ENCODE measurements around the gene NOS1.
"Not testable (repeated sequence)": the region's sequence is repeated elsewhere in the genome, so short reads cannot be mapped to it uniquely, and the experiment has no call there.

Gene NOS1

GRCh38 chr12:117243488-117243887 is 117.9 kb downstream of the NOS1 start:
- no peak for DNase-seq

DNA sequence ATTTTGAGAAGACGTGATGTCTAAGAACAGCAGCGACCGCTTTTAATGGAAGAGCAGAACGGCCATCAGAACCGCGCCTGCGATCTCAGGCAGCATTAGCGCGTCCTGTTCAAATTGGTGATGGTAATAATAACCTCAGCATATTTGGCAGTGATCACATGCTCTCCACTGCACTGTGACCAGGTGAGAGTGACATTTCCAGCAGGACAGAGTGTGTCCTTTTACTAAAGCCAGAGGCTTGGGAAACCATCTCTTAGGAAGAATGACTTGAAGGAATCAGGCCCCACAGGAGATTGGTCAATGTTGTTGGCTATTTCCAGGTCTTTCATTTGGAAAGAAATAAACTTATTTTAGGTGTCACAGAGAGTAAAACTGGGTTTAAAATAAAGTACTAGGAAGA is 119.7 kb downstream of the NOS1 start:
- no peak for DNase-seq

DNA sequence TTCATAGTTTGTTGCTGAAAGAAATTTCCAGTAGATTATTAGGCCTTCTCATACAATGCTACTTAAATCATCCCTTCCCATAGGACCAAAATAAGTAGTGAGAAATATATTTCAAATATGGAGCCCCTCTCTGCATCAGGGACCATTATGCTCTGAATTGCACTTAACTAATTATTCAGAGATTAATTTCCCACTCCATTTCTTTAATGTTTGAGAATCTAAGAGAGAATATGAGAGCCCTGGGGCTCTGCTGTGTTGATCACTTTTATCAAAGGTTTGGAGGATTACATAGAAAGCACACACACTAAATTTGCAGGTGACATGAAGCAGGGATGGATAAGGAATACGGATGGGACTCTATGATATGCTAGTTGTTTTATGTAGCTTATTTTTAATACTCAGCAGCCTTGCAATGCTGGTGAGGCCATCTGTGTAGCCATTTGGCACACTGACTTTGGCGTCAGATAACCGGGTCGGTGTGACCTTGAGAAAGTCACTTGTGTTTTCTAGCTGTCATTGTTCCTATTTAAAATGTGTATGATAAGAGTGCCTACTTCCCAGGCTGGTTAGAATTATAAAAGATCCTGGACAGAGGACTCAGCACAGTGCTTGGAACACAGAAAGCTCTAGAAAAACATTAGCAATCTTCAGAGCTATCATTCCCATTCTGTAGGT is 121.2 kb downstream of the NOS1 start:
- no peak for DNase-seq

- peak; percentile 48 for DNase-seq
Measured at GRCh38 chr12:117236456-117237001, 124.9 kb downstream of the NOS1 start.

- DNase-seq: no peak
Measured at GRCh38 chr12:117235261-117235660, 126.2 kb downstream of the NOS1 start.

DNA sequence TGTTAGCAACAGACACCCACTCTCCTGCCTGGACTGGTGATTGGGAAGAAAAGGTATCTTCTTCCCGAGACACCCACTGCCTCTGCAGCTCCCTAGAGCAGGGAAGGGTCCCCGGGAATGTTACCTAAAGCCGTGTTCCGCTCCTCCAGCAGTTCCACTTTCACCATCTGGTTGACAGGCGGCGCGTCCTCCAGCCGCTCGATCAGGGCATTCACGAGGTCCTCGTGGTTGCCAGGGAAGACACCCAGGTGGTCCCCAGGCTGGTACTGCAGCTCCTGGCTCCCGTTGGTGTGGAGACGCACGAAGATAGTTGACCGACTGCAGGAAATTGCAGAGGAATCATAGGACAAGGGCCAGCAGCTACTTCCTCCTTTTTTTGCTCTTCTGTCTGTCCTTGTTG is 127.0 kb downstream of the NOS1 start:
- DNase-seq: no peak

DNA sequence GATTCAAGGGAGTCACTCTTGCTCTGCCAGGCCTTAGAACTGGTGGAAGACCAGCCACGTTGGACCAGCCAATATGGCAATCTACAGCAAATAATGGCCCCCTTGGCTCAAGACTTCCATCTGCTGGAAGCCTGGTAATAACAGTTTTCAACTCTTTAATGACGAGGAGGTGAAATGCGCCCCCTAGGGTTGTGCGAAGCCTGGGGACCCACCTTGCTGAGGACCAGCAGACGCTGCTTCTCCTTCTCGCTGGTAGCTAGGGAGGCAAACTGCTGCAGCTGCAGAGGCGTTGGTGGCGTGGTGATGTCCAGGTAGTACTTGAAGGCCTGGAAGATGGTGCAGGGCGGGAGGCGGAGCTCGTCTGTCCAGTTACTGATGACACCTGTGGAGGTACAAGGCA is 129.7 kb downstream of the NOS1 start:
- no peak for DNase-seq

- DNase-seq: no peak
Measured at GRCh38 chr12:117228239-117228638, 133.2 kb downstream of the NOS1 start.

- no peak for DNase-seq
Measured at GRCh38 chr12:117227000-117227653, 134.3 kb downstream of the NOS1 start.

DNA sequence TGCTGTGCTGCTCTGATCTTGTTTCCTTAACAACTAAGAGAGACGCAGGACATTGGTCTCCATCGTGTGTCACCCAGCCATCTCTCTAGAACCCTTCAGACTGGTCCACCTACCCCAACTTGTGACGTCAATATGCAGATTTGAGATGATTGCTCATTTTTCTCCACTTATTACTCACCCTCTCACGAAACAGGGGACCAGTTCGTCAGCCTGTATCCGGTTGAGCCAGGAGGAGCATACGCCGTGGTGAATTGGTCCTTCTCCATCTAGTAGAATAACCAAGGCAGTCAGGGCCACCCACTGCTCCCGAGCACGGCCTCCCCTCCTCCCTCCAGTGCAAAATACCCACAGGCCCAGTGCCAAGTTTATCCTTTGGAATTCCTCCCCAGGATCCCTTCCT is 134.9 kb downstream of the NOS1 start:
- no peak for DNase-seq

GRCh38 chr12:117225179-117225578 is 136.2 kb downstream of the NOS1 start:
- DNase-seq: no peak

DNA sequence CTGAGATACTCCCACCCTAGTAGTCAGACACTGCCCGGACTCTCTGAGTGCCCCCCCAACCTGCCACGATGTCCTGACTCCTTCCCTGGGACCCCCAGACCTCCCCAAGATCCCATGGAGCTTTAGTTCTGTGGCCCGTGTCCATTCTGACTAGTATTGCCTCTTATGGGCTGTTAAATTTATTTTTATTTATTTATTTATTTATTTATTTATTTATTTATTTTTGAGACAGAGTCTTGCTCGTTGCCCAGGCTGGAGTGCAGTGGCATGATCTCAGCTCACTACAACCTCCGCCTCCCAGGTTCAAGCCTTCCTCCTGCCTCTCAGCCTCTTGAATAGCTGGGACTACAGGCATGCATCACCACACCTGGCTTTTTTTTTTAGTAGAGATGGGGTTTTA is 140.5 kb downstream of the NOS1 start:
- DNase-seq: not testable (repeated sequence)

DNA sequence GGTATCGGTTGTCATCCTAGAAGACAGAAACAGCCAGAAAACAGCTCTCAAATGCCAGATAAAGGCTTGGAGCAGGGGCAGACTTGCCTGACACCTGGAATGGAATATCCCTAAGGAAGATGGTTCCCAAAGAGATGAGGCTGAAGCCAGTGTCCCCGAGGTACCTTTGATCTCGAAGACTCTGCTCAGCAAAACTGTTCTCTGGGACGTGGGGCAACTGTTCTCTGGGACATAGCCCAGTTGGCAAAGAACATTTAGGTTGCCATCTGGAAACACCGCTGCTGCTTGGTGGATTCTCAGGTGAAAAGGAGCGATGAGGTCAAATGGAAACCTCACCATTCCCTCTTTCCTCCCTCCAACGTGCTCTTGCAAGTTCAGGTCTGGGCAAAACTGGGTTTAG is 143.3 kb downstream of the NOS1 start:
- DNase-seq: no peak

GRCh38 chr12:117216686-117217085 is 144.7 kb downstream of the NOS1 start:
- no peak for DNase-seq

DNA sequence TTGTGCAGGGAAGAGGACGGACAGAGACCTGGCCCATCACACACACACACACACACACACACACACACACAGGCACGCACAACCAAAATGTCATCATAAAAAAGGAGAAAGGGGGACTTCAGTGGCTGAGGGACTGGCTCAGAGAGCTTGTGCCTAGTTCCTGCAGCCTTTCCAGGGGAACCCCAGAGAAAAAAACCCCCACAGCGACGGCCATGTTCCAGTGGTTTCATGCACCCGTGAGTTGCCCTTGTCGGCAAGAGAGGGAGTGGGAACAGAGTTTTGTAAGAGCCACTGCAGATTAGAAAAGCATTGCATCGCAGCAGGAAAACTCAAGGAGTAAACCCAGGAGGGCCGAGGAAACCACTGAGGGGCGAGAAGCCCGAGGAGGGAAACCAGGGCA is 146.6 kb downstream of the NOS1 start:
- DNase-seq: no peak

DNA sequence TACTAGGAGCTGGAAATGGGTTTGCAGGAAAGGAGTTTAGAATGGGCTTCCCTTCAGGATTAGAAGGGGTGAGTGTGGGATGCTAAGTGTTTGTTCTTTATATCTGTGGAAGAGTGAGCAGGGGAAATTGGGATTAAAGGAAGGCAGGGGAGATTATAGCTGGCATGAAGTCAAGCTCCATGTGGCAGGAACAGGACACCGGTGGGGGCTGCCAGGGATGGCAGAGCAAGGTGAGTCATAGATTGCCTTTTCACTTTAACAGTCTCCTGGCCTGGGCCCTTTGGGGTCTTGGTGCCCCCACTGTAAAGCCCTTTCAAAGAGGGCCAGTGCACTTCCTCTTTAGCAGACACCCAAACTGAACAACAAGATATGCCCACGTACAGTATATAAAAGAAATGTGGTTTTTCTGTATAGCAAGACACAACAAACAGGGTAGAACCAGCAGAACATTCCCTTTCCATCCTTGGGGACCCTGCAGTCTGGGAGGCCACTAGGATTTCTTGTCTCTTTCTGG is 148.1 kb downstream of the NOS1 start:
- no peak for DNase-seq

GRCh38 chr12:117212563-117213190 is 148.7 kb downstream of the NOS1 start:
- peak; percentile 56 for DNase-seq

- no peak for DNase-seq
Measured at GRCh38 chr12:117210266-117210918, 151.0 kb downstream of the NOS1 start.

- DNase-seq: no peak
Measured at GRCh38 chr12:117209626-117210025, 151.8 kb downstream of the NOS1 start.

- no peak for DNase-seq
Measured at GRCh38 chr12:117208811-117209455, 152.5 kb downstream of the NOS1 start.

GRCh38 chr12:117208206-117208605 is 153.2 kb downstream of the NOS1 start:
- no peak for DNase-seq

- no peak for DNase-seq
Measured at GRCh38 chr12:117207675-117208074, 153.8 kb downstream of the NOS1 start.

DNA sequence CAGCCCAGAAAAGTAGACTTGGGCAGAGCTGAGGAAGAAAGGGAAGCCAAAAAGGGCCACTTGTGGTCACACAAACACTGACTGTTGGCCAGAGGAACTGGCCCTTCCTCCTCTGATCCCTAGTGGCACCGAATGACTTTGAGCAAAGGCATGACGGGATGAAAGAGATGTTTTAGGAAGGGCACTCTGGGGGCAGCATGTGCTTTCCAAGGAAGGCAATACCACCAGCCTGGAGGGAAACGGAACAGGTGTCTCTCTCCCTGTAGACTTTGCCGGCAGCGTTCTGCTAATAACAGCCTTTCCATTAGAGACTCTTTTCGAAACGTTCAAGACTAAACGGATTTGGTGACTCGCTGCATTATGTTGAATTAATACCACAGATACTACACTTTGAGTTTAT is 158.9 kb downstream of the NOS1 start:
- DNase-seq: no peak
